Head of caudate nucleus (tissue), 42 donors: Measurements from ENCODE around the gene SFR1.
A peak's percentile ranks its signal among the peaks of the same experiment; 100 is the strongest.
"Not testable (repeated sequence)": the region's sequence is repeated elsewhere in the genome, so short reads cannot be mapped to it uniquely, and the experiment has no call there.

Experiments
- DNase-seq, 42 donors: peaks; one replicate each; pipeline versions ENCODE4 v3.0.0 to v3.0.0-alpha.2; 2020 to 2021; ENCODE audit warnings: mixed read lengths in 7 of 42
- intact Hi-C: fragments of 100-400 bp; cut with DNase I; formaldehyde crosslinking; loops from one replicate; pipeline ENCODE4 v1.15.0; 2022

Gene SFR1

DNA sequence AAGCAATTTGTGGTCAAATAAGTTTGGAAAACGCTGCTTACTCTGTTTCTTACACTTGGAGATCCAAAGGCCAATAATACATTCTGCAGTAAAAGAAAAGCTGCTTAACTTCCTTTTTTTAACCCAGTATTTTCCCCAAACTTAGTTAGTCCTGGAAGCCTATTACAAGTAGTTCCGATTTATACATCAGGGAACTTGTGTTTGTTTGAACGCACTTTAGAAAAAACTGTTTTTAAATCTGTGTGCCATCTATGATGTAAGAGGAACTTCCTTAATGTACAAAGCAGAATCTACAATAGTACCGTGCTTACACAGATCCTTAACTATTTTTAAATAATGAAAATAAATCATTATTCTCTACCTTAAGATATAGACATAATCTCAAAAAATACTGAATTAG, 23.0 kb downstream of the SFR1 start:
- DNase-seq = no peak
- intact Hi-C loops = no loop called here

- peak in 33 of 42 donors; percentile 7 to 83 (median 57) for DNase-seq
- intact Hi-C loops = no loop called here
Observed at GRCh38 chr10:104146882-104147281, 24.9 kb downstream of the SFR1 start.

DNA sequence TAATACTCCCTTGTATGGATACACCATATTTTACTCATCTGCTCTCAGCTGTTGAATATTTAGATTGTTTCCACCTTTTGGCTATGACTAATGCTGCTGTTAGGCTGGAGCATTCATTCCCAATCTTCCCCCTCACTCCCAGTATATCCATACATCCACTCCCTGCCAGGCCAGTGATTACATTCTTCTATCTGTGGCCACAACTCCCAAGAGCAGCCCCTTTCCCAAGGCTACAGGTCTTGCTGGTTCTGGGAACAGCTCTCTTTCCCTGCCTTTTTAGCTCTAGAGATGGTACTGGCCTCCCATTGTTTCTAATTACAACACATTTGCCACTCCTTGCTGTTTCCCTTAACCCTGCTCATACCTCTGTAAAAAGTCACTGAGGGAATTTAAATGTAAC, 28.2 kb downstream of the SFR1 start:
- DNase-seq = no peak
- intact Hi-C loops = no loop called here

DNA sequence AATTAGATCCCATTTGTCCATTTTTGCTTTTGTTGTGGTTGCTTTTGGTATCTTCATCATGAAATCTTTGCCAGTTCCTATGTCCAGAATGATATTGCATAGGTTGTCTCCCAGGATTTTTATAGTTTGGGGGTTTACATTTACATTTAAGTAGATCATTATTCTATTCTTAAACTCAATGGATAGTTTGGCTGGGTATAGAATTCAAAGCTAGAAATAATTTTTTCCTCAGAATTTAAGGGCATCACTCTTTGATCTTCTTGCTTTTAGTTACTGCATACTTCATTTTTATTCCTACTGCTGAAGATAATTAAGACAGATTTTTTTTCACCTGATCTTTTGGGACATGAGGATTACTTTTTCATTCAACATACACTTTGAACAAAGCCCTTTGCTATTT, 29.8 kb downstream of the SFR1 start:
- intact Hi-C loops = no loop called here
- DNase-seq = no peak

DNA sequence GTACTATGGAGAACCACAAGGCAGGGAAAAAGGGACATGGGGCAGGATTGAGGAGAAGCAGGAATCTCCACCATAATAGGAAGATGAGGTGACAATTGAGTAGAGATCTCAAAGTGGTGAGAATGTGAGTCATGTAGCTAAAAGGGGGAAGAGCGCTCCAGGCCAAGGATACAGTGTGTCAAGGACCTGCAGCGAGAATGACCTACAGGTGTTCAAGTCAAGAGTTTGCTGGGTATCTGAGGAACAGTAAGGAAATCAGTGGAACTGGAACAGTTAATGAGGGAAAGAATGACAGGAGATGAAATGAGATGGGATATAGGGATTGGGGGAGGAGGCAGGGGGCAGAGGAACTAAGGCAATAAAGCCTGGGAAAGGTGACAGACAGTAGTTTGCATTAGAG, 33.6 kb downstream of the SFR1 start:
- intact Hi-C loops = no loop called here
- DNase-seq = no peak

DNA sequence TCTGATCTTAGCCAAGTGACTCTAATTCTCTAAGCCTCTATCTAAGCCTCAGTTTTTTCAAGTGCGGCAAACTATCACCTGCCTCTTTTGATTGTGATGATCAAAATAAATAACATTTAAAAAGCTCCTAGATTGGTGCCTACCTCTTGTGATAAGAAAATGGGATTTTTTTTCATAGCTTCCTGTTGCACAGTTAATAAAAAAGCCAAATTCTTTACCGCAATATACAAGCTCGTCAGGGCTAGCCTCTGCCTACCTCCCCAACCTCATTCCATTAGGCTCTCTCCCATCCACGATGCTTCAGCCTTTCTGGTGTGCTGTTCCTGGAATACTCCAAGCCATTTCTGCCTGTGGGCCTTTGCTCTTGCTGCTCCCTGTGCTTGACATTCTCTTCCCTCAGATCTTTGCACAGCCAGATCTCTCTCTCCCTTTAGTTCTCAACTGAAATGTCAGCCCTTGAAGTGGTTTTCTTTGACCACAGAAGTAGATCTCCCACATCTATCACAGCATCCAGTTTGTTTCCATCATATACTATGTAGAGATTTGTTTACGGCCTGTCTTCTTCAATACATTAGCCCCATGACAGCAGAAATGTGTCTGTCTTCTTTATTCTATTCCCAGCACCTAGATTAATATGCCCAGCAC, 48.8 kb downstream of the SFR1 start:
- intact Hi-C loops = no loop called here
- no peak for DNase-seq

GRCh38 chr10:104174136-104174535, 52.2 kb downstream of the SFR1 start:
- DNase-seq, intact Hi-C loops: not testable (repeated sequence)
